HG03280 (cell line): ENCODE data around the gene SPANXB1.
"Not testable (repeated sequence)": the region's sequence is repeated elsewhere in the genome, so short reads cannot be mapped to it uniquely, and the experiment has no call there.

Experiments used
- ATAC-seq: cut with Tn5 transposase; IDR thresholded peaks from one replicate; pipeline ENCODE4 v1.9.1; 2021; ENCODE audit warnings: mild to moderate bottlenecking, moderate library complexity; ENCODE audit not compliant: unreplicated experiment

SPANXB1 gene, protein sequence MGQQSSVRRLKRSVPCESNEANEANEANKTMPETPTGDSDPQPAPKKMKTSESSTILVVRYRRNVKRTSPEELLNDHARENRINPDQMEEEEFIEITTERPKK

DNA sequence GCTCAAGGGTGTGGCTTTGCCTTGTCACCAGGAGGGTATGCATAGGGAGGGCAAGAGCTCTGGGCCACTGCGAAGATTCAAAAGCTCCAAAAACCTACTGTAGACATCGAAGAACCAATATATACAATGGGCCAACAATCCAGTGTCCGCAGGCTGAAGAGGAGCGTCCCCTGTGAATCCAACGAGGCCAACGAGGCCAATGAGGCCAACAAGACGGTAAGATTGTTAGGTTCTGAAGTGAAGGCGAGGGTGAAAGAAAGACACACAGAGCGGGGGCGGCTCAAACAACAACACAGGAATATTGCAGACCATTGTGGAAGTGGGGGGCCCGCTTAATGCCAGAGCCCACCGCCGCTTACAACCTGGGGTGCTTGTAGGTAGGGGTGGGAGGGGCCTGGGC, at the start of gene SPANXB1:
Gene SPANXB1, plus strand, starts transcription at position 27 of the 400 bp plus-strand sequence. Its CDS starts 100 bp downstream, at position 127.
- not testable (repeated sequence) for ATAC-seq

DNA sequence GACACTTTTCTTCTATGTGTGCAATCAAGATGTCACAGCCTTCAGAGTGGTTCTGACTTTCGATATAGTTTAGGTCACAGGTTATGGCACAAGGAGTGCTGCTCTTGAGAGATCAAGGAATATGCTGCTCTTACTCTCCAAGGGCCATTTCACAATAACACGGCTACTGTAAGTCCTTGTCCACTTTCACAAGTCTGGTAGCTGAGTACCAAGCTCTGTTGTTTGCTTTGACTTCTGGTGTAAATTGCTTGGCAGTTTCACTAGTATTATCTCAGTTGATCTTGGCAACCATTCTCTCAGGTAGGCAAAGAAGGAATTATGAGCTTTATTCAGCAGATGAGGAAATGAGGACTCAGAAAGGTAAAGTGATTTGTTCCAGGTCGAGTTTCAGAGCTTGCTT, 35.4 kb upstream of the SPANXB1 start:
- no peak for ATAC-seq

DNA sequence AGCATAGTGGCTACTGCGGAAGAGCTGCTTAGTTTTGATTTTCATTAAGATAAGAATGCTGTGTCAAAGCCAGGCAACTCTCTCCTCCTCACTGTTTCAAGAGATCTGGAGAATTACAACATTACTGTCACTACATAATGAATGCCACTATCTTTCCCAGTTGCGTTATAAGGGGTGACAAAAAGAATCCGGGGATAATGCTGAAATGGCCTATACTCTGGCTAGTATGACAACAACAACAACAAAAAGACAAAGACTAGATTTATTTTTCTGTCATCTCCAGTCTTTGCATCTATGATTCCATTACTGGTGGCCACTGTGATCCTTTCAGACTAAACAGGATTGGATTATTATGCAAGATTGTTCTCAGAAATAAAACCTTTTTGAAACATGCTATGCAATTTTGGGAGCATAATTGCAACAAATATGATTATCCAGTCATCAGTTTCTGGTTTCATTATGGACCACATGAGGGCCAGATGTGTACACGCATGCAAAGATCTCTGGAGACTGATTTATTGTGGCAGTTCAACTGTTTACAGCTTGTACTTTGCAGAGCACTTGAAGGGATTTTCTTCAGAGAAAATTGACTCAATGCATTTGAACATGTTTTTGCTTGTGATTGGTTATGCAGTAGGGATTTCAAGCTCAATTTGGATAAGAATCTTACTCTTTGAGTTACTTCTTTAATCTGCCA, 31.1 kb upstream of the SPANXB1 start:
- no peak for ATAC-seq

DNA sequence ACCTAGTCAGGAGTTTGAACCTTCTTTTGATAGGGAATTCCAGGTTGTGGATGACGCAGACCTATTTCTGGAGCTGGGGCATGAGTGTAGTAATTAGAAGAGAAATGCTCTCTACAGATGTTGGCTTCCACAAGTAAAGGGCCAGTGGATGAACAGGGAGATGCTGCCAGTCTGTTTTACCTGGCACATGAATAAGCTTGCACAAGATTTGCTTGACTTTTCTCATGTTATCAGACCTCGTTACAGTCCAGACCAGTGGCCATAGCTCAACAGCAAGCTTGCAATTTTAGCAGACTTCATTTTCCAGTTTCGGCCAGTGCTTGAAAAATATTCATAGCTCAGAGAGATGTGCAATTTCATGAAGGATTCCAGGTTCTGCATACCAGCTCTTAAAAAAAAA, 26.9 kb upstream of the SPANXB1 start:
- ATAC-seq: no peak

DNA sequence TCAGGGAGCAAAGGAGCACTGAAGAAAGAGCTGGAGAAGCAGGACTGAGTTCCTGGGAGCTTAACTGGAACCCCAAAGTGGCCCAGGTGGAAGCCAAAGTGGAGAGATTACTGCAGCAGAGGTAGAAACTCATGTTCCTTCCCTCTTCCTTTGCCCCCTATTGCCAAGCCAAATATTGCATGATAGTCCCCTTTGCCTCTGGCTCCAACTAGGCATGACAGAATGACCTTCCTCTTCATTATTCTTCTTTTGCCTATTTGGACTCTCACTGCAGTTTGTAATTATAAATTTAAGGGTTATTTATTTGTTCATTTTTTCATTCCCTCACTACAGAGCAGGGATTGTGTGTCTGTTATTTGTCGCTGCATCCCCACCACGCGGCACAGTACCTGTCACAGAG, 22.1 kb upstream of the SPANXB1 start:
- ATAC-seq: no peak

DNA sequence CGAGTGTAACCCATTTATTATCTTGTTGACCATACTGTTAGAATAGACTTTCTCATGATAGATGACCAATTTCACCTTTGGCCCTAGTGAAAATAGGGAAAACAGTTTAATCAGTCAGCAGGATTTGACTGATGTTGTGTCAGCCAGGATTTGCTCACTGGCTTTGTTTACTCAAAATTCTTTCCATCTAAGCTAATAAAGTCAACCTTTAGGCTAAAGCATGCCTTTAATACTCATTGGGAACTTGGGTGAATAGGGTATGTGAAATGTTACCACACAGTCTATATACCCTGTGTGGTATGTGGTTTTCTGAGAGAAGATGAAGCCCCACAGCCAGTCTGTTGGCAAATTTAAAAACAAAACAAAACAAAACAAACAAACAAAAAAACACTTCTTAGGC, 18.7 kb upstream of the SPANXB1 start:
- ATAC-seq: no peak

DNA sequence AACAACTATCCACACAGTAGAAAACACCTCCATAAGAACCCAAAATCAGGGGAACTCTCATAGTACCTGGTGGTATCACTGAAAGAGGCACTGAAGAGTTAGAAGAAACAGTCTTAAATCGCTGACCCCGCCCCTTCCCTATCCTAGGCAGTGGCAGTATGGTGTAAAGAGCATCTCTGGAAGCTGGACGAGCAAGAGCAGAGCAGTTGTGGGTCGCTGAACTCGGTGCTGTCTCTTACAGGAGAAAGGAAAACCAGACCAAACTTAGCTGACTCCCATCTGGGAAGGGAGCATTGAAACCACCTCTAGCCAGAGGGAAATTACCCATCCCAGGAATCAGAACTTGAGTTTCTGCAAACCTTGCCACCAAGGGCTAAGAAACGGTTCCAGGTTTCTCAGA, 2.8 kb downstream of the SPANXB1 start:
- ATAC-seq: not testable (repeated sequence)

DNA sequence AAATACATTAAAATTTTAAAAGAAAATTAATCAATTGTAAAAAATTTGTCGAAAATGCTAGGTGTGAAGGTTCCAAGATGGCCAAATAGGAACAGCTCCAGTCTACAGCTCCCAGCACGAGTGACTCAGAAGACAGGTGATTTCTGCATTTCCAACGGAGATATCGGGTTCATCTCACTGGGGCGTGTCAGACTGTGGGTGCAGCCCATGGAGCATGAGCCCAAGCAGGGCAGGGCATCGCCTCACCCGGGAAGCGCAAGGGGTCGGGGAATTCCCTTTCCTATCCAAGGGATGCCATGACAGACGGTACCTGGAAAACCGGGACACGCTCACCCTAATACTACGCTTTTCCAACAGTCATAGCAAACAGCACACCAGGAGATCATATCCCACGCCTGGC, 41.9 kb downstream of the SPANXB1 start:
- ATAC-seq: not testable (repeated sequence)

DNA sequence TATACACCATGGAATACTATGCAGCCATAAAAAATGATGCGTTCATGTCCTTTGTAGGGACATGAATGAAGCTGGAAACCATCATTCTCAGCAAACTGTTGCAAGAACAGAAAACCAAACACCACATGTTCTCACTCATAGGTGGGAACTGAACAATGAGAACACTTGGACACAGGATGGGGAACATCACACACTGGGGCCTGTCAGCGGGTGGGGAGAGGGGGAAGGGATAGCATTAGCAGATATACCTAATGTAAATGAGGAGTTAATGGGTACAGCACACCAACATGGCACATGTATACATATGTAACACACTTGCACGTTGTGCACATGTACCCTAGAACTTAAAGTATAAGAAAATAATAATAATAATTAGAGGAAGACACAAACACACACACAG, 47.5 kb downstream of the SPANXB1 start:
- ATAC-seq: not testable (repeated sequence)

DNA sequence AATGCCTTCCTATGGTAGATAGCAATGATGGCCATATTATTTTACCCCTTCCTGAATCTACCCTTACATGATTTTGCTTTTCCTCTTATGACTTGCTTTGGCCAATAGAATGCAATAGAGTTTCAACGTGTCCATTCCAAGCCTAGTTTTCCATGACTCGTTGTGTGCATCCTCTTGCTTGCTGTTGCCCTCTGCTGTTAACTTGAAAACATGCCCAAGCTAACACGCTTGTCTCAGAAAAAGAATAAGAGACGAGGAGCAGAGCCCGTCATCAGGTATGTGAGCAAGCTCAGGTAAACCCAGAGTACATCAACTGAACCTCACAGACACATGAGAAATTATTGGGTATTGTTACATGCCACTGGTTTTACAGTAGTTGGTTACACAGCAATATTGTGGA, 49.7 kb downstream of the SPANXB1 start:
- not testable (repeated sequence) for ATAC-seq
